Measurements from ENCODE around the gene KLF18.
"Not testable (repeated sequence)": the region's sequence is repeated elsewhere in the genome, so short reads cannot be mapped to it uniquely, and the experiment has no call there.

The KLF18 gene
- 0 reads per million in 2 donors for total RNA-seq

DNA sequence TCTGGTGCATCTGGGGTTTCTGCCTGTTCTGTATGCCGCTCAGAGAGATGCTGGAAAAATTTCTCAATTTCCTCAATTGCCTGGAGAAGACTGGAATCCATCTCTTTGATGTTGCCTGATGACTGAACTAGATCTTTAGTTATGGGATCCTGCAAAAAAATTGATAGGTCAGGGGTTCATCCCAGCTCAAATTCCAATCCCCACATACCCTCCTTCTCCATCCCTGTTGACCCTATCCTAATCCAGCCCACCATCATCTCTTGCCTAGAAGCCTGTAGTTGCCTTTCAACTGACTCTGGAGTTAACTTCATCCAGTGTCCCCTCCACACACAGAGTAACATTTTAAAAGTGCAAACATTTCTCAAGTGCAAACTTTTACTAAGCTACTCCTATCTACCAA is at the start of gene KLF18:
Gene KLF18, minus strand, starts transcription at position 101 of the 400 bp plus-strand sequence. Its CDS starts 0 bp downstream, at position 101.
- DNase-seq, result no peak

DNA sequence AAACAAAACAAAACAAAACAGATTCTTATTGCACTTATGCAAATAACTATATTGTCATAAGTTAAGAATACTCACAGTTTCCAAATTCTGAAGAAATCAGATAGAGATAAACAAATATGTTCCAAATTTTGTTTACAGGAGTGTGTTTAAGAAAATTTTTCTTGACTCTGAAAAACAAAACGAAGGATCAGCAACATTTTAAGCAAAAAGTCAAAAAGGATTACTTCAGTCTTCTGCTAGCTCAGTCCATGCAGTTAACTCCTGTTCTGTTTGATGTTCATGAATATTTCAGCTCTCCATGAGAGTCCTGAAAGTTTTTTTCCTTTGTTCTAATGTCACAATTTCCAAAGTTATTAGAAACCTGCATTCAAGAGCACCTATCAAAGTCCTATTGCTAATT is 33.2 kb upstream of the KLF18 start:
- DNase-seq, result no peak

DNA sequence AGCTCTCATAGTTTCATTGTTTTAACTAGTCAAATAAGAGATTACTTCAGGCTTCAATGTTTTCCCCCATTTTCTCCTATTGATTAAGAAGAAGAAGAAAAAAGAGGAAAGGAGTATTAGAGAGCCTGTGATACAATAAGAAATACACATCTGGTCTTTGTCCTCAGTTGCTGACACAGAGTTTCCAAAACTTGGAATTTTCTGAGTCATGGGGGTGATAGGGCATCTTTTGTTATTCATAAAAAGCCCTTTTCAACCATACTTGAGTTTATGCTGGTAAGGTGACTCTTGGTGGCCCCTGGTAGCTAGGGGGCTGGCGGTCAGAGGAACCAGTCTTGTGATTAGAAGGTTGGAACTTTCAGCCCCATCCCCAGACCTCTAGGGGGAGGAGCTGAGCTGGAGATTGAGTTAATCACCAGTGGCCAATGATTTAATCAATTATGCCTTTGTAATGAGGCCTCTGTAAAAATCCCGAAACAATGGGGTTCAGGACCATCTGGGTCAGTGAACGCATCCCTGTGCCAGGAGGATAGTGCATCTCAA is 28.9 kb upstream of the KLF18 start:
- no peak for DNase-seq

DNA sequence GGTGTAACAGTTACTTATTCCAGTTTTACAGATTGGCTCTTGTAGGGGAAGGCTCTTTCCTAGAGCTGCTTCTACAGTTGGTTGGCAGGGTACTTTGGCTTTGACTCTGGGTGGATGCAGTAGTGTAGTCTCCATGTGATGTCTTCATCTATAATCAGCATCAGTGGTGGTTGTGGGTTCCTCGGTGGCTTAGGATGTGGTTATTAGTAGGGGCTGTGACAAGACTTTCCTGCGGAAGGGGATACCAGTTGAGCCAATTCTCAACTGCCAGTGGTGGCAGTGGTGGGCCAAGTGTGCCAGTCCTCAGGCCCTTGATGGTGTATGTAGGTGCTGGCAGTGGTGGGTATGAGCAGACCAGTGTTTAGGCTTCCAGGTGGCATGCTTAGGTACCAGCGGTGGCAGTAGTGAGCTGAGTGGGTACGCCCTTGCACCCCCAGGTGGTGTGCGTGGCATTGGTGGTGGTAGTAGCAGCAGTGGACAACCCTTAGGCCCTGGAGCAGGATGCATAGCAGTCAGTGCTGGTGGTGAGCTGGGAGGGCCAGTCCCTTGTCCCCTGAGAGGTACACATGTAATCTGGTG is 27.2 kb upstream of the KLF18 start:
- peak in 1 of 5 experiments; percentile 49 for DNase-seq

DNA sequence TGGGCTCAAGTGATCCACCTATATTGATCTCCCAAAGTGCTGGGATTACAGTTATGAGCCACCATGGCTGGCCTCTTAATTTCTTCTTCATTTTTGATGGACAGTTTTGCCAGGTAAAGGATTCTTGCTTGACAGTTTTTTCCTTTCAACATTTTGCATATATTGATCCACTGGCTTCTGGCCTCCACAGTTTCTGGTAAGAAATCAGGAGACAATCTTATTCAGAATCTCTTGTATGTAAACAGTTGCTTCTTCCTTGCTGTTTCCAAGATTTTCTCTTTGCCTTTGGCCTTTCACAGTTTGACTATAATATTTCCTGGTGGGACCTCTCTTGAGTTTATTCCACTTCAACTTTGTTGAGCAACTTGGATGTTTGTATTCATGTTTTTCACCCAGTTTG is 20.1 kb upstream of the KLF18 start:
- no peak for DNase-seq

DNA sequence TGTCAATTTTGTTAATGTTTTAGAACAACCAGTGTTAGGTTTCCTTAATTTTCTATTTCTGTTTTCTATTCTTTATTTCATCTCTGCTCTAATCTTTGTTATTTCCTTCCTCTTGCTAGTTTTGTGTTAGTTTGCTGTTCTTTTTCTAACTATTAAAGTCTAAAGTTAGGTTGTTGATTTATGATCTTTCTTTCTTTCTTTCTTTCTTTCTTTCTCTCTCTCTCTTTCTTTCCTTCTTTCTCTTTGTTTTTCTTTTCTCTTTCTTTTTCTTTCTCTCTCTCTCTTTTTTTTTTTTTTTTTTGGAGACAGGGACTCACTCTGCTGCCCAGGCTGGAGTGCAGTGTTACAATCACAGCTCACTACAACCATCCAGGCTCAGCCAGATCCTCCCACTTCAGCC is 17.4 kb upstream of the KLF18 start:
- no peak for DNase-seq

DNA sequence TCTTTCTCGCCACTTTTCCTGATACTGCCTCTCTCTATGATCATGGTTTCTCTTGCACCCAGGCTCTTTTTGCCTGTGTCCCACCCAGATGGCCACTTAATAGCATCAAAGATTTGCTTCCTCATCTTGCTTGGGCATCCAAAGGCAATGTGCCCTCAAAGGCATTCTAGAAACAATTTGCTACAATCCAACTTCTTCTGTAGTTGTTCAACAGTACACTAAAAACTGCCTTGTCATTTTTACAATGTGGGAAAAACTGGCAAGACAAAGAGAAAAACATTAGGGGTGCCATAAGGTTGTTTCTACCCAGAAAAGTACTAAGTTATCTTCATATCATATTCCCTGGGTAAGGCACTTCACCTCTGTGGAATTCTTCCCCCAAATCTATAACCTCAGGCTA is 16.5 kb upstream of the KLF18 start:
- DNase-seq, result no peak

DNA sequence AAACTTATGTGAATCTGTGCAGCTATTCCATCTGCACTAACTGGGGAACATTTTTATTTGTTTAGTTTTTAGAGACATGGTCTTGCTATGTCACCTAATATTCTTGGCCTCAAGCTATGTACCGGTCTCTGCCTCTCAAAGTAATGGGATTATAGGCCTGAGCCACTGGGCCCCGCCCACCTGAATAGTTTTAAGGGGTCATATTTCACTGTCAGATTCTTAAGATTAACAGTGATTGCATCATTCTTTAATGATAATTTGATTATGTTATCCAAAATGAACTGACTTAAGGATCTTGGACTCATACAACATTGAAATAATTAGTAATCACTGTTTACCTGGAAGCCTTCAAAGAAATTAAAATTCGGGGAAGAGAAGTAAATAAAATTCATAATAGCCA is 12.6 kb upstream of the KLF18 start:
- DNase-seq, result no peak

DNA sequence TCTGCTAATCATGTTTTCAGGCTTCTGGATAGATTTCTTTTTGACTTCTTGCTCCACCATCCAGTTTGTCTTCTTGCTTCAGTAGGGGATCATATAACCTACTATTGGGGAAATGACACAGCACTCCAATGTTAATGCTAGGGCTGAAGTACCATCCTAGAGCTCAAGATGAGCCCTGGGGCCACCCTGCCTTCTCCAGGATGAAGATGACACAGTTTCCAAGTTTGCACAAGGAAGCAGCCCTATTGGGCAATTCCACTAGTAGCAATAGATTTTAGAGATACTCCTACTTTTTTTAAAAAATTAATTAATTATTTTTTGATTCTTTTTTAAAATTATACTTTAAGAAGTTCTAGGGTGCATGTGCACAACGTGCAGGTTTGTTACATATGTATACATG is 11.3 kb upstream of the KLF18 start:
- DNase-seq, result no peak

DNA sequence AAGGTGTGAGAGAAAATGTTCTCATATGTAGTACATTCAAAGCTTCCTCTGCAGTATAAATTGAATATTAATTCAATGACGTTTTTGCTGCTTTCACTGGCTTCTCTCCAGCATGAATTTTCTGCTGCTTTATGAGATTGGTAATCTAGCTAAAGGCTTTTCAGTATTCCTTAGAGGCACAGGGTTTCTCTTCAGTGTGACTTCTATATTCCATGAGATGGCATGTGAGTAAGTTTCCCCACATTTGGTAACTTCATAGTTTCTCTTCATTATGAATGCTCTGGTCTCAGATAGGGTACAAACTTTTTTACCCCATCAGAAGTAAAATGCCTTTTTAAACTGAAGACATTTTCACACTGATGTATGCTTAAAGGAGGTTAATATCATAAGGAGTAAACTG is 10.4 kb upstream of the KLF18 start:
- DNase-seq, result no peak

DNA sequence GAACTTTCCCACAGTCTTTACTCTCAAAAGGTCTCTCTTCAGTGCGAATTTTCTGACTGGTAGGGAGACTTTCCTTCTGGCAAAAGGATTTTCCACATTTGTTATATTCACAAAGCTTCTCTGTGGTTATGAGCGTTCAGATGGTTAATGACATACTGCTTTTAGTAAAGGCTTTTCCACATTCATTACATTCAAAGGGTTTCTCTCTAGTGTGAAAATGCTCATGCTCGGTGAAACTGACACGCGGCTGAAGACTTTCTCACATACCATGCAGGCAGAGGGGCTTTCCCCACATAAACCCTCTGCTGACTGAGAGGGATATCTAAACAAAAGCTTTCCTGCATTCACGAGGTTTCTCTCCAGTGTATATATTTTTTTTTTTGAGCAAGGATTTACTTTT is 9.9 kb upstream of the KLF18 start:
- DNase-seq, result no peak

DNA sequence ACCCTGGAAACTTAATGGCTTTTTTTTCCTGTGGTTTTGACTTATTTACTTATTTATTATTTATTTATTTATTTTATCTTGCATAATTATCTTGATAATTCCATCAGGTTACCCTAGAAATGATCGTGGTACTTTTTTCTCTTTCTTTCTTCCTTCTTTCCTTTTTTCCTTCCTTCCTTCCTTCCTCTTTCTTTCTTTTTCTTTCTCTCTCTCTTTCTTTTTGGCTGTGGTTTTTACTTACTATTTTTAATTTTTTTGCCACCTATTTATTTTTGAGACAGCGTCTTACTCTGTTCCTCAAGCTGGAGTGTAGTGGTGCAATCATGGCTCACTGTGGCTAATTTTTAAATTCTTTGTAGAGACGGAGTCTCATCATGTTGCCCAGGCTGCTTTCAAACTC is 6.2 kb upstream of the KLF18 start:
- DNase-seq, result no peak

DNA sequence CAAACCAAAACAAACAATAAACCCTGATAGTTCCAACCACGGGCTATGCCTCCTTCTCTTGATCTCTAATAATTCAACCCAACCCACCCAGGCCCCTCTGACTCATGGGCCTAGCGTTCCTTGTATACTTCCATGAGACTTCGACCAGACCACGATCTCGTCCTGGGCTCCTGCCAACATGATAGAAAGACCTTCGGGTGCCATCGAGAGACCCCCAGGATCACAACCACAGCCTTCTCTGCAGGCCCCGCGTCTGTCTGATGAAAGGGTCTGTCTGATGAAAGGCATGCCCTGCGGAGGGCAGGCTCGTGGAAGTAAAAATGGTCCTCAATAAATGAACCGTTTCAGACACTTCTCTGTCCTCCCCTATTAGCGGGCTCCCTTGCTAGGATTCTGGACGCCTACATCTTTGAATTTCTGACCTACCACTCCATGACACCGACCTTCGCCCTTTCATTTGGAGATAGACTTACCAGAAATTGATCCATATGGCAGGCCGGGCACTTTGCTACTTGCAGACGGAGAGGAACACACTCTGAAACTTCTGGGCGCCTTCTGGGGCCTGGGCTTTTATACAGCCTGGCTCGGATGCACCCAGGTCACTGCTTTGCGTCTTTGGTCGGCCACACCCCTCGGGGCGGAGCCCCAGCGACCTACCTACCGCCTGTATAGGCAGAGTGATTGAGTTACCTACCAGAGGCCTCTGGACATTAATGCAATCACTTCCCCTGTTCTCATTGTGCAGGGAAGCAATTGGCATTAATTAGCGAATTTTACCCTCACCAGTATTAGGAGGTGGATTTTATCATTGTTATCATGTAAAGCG is 5.3 kb upstream of the KLF18 start:
- no peak for DNase-seq

DNA sequence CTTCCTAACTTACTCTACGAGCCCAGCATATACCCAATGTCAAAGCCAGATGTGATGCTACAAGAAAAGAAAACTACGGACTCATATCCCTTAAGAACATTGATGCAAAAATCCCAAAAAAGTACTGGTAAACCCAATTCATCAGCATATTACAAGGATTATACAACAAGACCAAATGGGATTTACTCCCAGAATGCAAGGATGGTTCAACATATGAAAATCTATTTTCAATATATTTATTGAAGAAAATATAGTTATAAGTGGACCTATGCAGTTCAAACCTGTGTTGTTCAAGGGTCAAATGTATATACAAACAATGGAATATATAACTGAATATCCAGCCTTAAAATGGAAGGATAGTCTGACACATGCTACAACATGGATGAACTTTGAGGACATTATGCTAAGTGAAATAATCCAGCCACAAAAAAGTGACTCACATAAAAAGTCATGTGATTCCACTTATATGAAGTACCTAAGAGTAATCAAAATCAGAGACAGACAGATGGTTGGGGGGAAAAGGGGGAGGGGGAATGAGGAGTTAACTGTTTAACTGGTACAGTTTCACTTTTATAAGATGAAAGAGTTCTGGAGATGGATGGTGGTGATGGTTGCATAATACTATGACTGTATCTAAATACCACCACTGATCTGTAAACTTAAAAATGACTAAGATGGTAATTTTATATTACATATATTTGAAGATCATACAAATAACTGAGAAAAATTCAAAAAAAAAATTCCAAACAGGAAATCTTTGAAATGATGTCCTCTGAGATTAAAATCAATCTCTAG is 3.7 kb upstream of the KLF18 start:
- no peak for DNase-seq

DNA sequence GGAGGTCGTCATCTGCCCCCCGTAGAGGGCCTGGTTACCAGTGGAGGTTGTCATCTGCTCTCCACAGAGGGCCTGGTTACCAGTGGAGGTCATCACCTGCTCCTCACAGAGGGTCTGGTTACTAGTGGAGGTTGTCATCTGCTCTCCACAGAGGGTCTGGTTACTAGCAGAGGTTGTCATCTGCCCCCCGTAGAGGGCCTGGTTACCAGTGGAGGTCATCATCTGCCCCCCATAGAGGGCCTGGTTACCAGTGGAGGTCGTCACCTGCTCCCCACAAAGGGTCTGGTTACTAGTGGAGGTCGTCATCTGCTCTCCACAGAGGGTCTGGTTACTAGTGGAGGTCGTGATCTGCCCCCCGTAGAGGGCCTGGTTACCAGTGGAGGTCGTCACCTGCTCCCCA is 1.9 kb downstream of the KLF18 start:
- not testable (repeated sequence) for DNase-seq

DNA sequence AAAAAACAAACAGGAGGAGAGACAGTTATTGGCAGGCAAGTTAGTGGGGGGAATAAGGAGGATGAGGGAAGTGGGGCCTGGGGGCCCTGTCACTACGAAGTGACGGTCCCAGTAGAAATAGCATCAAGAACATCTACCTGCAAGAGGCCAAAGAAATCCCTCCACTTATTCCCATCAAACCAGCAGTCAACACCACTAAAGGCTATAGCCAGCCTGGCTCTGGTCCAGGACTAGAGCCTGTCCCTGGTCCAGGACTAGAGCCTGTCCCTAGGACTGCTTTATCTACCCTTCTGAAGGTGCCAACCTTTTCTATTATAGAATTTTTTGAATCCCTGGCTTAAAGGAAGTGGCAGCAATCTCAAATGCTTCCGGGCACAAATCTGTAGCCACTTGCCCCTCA is 3.2 kb downstream of the KLF18 start:
- DNase-seq, result no peak

DNA sequence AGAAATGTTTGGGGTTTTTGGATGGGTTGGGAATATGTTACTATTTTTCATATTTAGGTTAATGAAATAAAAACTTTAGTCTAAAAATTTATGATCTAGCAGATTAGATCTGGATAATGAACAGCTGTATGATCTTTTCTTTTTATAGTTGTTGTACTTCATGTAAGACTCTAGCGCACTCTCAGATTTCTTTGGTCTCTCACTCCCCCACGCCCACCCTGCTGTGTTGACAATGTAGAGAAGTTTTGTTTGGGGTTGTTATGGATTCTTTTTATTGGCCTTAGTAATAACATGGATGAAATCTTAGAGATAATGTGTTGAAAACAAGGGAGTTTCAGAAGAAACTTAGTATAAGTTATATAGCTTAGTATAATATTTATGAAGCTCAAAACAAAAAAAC is 5.5 kb downstream of the KLF18 start:
- no peak for DNase-seq

DNA sequence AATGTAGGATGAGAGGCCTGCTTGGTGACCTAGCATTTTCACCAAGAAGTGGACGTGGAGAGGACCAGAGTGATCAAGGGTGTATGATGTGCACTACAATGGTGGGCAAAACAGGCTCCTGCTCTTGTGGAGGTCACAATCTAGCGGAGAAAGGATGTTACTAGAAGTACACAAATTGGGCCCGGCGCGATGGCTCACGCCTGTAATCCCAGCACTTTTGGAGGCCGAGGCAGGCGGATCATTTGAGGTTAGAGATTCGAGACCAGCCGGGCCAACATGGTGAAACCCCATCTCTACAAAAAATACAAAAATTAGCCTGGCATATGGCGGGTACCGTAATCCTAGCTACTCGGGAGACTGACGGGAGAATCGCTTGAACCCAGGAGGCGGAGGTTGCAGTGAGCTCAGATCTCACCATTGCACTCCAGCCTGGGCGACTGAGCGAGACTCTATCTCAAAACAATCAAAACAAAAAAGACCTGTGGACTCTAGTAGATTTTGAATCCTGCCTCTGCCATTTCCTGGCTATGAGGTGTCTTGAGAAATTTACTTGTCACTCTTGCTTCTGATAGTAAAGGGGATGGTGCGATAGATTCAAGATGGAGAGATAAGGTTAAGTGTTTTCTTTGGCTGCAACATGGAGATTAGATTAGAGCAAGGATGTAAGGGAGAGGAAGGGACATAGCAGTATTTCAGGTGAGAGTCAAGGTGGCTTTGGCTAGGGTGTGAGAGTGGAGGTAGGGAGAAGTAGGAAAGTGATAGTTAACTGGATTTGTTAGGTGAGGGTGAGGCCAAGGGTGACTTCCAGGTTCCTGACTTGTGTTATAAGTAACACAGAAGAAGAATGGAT is 7.1 kb downstream of the KLF18 start:
- no peak for DNase-seq

DNA sequence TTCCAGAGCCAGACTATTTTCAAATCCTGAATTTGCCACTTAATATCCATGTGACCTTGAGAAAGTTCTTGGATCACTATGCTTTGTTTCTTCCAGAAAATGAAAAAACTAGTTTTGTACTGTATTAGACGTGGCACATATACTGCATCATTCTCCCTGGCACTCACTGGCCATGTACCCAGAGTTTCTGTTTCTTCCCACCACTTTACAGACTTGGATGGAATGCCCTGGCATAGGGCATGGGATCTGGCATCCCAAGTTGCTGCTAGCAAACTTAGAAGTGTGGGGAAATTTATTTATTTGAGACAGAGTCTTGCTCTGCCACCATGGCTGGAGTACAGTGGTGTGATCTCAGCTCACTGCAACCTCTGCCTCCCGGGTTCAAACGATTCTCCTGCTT is 10.0 kb downstream of the KLF18 start:
- no peak for DNase-seq

DNA sequence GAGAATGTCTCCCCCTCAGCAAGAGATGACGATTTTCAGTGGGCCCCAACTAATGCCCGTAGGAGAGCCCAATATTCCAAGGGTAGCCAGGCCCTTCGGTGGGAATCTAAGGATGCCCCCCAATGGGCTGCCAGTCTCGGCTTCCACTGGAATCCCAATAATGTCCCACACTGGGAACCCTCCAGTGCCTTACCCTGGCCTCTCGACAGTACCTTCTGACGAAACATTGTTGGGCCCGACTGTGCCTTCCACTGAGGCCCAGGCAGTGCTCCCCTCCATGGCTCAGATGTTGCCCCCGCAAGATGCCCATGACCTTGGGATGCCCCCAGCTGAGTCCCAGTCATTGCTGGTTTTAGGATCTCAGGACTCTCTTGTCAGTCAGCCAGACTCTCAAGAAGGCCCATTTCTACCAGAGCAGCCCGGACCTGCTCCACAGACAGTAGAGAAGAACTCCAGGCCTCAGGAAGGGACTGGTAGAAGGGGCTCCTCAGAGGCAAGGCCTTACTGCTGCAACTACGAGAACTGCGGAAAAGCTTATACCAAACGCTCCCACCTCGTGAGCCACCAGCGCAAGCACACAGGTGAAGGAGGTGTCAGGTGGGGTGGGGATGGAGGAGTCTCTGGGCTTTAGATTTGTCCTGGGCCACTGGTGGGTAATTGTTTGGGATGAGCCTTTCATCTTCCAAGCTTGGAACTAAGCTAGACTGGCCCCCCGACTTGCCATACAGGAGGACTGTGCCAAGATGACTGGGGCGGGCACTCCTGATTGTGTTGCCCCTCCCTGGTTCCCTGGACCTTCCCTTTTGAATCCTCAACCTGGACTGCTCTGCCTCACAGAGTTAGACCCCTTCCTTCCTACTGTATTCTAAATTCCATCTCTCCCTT is 11.6 kb downstream of the KLF18 start:
- no peak for DNase-seq

DNA sequence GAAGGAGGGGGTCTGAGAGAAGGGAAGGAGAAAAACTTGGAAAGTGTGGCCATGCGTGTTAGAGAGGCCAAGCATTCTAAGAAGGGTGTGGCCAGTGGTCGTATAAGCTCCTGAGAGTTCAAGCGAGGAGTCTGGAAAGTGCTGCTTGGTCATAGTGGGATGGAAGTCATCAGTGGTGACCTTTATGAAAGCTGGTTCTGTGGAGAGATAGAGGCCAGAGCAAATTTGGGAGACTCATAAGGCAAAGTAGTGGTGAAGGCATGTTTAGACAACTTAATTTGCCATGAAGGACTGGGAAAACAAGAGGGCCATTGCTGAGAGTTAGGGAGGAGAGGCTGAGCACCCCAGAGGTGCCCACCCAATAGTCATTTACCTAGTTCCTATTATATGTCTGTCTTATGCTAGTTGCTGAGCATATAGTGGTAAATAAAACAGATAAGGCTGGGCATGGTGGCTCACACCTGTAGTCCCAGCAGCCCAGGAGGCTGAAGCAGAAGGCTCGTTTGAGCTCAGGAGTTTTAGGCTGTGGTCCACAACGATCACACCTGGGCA is 21.0 kb downstream of the KLF18 start:
- no peak for DNase-seq
